Heart right ventricle (tissue), 16 donors: Measurements from ENCODE around the gene CD2AP. TPM values are rescaled to one million over a fixed set of nuclear protein-coding genes. Genes with fewer than 3 reads are reported as not detected.

Experiments
- ATAC-seq, 8 donors: fragments of 200-7000 bp; cut with Tn5 transposase; one replicate each; pipeline ENCODE4 v1.9.1; 2020; ENCODE audit warnings: mild to moderate bottlenecking in 8 of 8, moderate library complexity in 8 of 8, moderate number of reproducible peaks in 1 of 8
- DNase-seq, 2 donors: peaks; one replicate each; pipeline ENCODE4 v3.0.0-alpha.2; 2020
- H3K27ac ChIP-seq, 10 donors: fragments of 200-600 bp; sonication (generic) in 2 of 10; one replicate each; pipeline versions ENCODE4 v1.5.0 to v1.8.0; 2020 to 2022; ENCODE audit warnings: mild to moderate bottlenecking in 3 of 10
- H3K27me3 ChIP-seq, 7 donors: fragments of 200-600 bp; one replicate each; pipeline ENCODE4 v1.8.0; 2021 to 2022; ENCODE audit warnings: mild to moderate bottlenecking in 2 of 7
- H3K36me3 ChIP-seq, 9 donors: fragments of 200-600 bp; sonication (generic) in 1 of 9; one replicate each; pipeline versions ENCODE4 v1.5.0 to v1.8.0; 2020 to 2022; ENCODE audit warnings: mild to moderate bottlenecking in 2 of 9
- H3K4me1 ChIP-seq, 9 donors: fragments of 200-600 bp; sonication (generic) in 1 of 9; one replicate each; pipeline versions ENCODE4 v1.5.0 to v1.8.0; 2020 to 2022; ENCODE audit warnings: mild to moderate bottlenecking in 4 of 9
- H3K4me3 ChIP-seq, 10 donors: fragments of 200-600 bp; sonication (generic) in 2 of 10; one replicate each; pipeline versions ENCODE4 v1.5.0 to v1.8.0; 2020 to 2022; ENCODE audit warnings: mild to moderate bottlenecking in 7 of 10, moderate library complexity in 2 of 10
- H3K9me3 ChIP-seq, 11 donors: fragments of 200-600 bp in 10 of 11; sonication (generic) in 2 of 11; one replicate each; pipeline versions ENCODE4 v1.5.0 to v1.8.0; 2013 to 2022; ENCODE audit warnings: mild to moderate bottlenecking in 2 of 11, control low read depth in 1 of 11, moderate library complexity in 1 of 11
- WGBS, 2 donors: extraction: QIAGEN DNeasy Blood & Tissue Kit; methylation state at CpG; one replicate each; pipeline ENCODE4 v1.1.7; 2013; ENCODE audit warnings: inconsistent platforms in 1 of 2; 5-methylcytosine and 5-hydroxymethylcytosine counted together
- intact Hi-C, 10 donors: fragments of 100-400 bp; cut with DNase I; formaldehyde crosslinking; loops; one replicate each; pipeline versions ENCODE4 v1.11.1 to v1.14.2; 2022
- polyA plus RNA-seq, 2 donors: library from polyadenylated mRNA; stranded (reverse); fragments of 200-250 nt; gene quantifications; one replicate each; pipeline ENCODE4 v1.2.3, GENCODE V29; 2013
- total RNA-seq, 10 donors: library from RNA; stranded (reverse); fragmentation: NEBNext Ultra II Directional in 3 of 10; extraction: Animal tissue kit (Norgen Biotek cat#: 25700) in 3 of 10; gene quantifications; one replicate each; pipeline versions ENCODE4 v1.2.1 to v1.2.4, GENCODE V29; 2021 to 2023
- TF ChIP-seq, protein P1 (sequence below), 9 donors: fragments of 200-600 bp; sonication (generic) in 2 of 9; IDR thresholded peaks; one replicate each; pipeline versions ENCODE4 v1.5.0 to v1.8.0; 2021 to 2022; ENCODE audit warnings: antibody characterized with exemption in 9 of 9, mild to moderate bottlenecking in 5 of 9, moderate library complexity in 1 of 9
- donor health status: Arrhythmogenic right ventricular cardiomyopathy.
- donor health status: ischemic (EF 13 %, LVEDD 7.1; RV severe dilation, severe dysfunction).
- donor health status: healthy with polysubstance abuse.
- donor health status: DM: no; HTN: yes; CAD: no.
- donor health status: DM: no; HTN: no; CAD: no.
- donor health status: ischemic (EF 25% LVEDD 6.9; RV normal size, moderate dysfunction).
- donor health status: ischemic (EF 25% LVEDD 5.7; RV mildly dilated, moderate dysfunction).
- donor health status: healthy.
- donor health status: DM: yes; HTN: yes; CAD: no.
- donor health status: Ischemic cardiomyopathy.
- donor health status: ischemic (EF 35%, LVEDD 5.7; RV mildly dilated, moderate dysfunction).
- donor health status: nonischemic (EF 11% LVEDD 7.7; RV severe dilation, severe dysfunction).
- donor health status: DM: yes; HTN: yes; CAD: no.
- donor health status: PGD.
- donor health status: ischemic (EF 29% LVEDD 5.4; RV normal size, mild dysfunction).
- donor health status: nonischemic (EF 23%, LVEDD 6.1; RV moderate dilation, normal function).

The CD2AP gene
- total and polyA plus RNA-seq, 12 donors: 5.8 to 15.6 (median 10.8) TPM

DNA sequence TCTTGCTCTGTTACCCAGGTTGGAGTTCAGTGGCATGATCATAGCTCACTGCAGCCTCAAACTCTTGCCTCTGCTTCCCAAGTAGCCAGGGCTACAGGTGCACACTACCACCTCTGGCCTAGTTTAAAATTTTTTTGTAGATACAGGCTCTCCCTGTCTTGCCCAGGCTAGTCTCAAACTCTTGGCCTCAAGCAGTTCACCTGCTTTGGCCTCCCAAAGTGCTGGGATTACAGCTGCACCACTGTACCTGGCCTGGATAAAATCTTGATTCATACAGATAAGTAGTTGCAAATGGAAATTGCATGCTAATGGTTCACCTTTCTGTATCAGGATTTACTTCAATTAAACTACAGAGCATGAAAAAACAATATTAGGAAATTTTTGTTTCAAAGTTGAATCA lies 4.2 kb downstream of the CD2AP start:
- H3K4me1 ChIP-seq: peaks cover 0 to 68% (median 32%) of the 10 kb centered on the region in 9 donors
- H3K9me3 ChIP-seq: no peaks in the 10 kb centered on the region
- H3K36me3 ChIP-seq: no peaks in the 10 kb centered on the region
- no peak overlapping the region for H3K4me3 ChIP-seq
- no peaks in the 10 kb centered on the region for H3K27me3 ChIP-seq
- no peak overlapping the region for H3K27ac ChIP-seq
- no peak for ATAC-seq
- DNase-seq: no peak
- TF ChIP-seq, protein P1, sequence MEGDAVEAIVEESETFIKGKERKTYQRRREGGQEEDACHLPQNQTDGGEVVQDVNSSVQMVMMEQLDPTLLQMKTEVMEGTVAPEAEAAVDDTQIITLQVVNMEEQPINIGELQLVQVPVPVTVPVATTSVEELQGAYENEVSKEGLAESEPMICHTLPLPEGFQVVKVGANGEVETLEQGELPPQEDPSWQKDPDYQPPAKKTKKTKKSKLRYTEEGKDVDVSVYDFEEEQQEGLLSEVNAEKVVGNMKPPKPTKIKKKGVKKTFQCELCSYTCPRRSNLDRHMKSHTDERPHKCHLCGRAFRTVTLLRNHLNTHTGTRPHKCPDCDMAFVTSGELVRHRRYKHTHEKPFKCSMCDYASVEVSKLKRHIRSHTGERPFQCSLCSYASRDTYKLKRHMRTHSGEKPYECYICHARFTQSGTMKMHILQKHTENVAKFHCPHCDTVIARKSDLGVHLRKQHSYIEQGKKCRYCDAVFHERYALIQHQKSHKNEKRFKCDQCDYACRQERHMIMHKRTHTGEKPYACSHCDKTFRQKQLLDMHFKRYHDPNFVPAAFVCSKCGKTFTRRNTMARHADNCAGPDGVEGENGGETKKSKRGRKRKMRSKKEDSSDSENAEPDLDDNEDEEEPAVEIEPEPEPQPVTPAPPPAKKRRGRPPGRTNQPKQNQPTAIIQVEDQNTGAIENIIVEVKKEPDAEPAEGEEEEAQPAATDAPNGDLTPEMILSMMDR (IDR thresholded peaks at IDR 0.05): no peak
- intact Hi-C loops: no loop called here

DNA sequence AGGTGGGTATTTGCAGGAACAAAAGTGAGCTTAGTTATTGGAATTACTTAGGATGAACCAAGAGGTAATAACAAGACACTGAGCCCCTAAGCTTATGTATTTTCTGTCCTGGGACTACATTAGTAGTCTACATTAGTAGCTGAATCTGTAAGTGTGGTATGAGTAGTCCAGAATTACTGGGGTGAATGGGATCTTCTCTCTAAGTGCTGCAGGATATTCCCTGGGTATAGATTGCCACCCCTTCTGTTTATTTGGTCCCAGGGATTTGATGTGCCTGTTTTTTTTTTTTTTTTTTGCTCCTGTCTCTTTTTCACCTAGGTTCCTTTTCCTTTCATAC lies 5.9 kb downstream of the CD2AP start:
- TF ChIP-seq, protein P1 (IDR thresholded peaks at IDR 0.05): no peak
- Histone ChIP-seq H3K9me3 (no peaks in the 10 kb centered on the region), H3K4me1 (peaks cover 0 to 62% (median 28%) of the 10 kb centered on the region in 9 donors), H3K36me3 (no peaks in the 10 kb centered on the region), H3K27me3 (no peaks in the 10 kb centered on the region), H3K4me3 (no peak overlapping the region), H3K27ac (peak overlapping the region in 1 of 10 donors; percentile 9)
- intact Hi-C loops: no loop called here
- no peak for ATAC-seq
- no peak for DNase-seq

DNA sequence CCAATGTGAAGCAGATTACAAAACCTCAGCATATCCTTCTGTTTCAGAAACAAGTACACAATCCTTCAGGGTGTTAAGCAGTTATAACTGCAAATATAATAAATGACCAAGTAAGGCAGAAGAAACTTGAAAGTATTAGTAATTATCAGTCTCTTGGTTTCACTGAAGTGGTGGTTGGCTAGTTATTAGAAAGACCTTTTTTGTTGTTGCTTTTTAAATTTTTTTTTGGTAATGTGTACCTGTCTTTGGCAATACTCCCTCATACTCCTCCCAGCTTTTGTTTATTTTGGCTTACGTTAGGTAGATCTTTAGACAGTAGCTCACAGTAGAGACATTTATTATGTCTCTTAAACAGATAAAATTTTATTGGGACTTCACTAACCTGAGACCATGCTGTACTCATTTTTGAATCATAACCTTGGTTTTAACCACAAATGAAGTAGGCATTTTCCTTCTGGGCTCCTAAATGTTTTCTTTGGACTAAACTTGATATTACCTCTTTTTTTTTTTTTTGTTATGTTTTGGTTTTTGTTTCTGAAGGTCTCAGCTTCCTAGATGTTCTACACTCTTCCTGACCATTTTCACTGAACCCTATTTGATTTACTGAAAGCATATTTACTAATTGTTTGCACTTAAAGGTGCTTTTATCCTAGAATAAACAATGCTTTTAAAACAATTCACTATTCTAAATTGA lies 6.4 kb downstream of the CD2AP start:
- Histone ChIP-seq H3K36me3 (no peaks in the 10 kb centered on the region), H3K27me3 (no peaks in the 10 kb centered on the region), H3K27ac (peak overlapping the region in 1 of 10 donors; percentile 9), H3K9me3 (no peaks in the 10 kb centered on the region), H3K4me3 (no peak overlapping the region), H3K4me1 (peaks cover 0 to 61% (median 28%) of the 10 kb centered on the region in 9 donors)
- 29 to 31% methylated on average over 1 of the region's 1 CpG for WGBS, 2 donors
- TF ChIP-seq, protein P1 (IDR thresholded peaks at IDR 0.05): no peak
- intact Hi-C loops: no loop called here
- no peak for DNase-seq
- ATAC-seq: no peak

DNA sequence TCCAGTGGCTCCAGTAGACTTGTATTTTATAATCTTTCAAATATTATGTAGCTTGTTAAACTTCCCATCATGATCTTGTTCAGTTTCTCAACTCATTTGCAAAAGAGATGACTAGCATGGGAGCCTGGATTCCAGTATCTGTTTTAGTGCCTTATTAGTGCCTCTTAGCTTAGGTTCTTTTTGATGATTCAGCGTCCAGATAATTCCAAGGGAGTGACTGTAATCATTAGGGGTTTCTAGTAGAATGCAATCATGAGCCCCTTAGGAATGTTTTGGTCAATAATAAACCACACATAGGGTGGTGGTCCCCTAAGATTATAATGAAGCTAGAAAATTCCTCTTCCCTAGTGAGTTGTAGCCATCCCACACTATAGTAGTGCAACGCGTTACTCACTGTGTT lies 7.0 kb downstream of the CD2AP start:
- Histone ChIP-seq H3K9me3 (no peaks in the 10 kb centered on the region), H3K36me3 (no peaks in the 10 kb centered on the region), H3K27ac (no peak overlapping the region), H3K4me1 (peaks cover 0 to 55% (median 22%) of the 10 kb centered on the region in 9 donors), H3K27me3 (no peaks in the 10 kb centered on the region), H3K4me3 (no peak overlapping the region)
- ATAC-seq: no peak
- intact Hi-C loops: no loop called here
- TF ChIP-seq, protein P1 (IDR thresholded peaks at IDR 0.05): no peak
- 89 to 94% methylated on average over 3 of the region's 3 CpGs for WGBS, 2 donors
- DNase-seq: no peak
